Neuronal stem cell (in vitro differentiated cells): ENCODE results near the gene CANT1.

ENCODE experiments used
- DNase-seq: peaks from one replicate; pipeline ENCODE4 v3.0.0-alpha.2; 2013; ENCODE audit warnings: low spot score
- H2AFZ ChIP-seq: one replicate; pipeline ENCODE4 v1.6.1; 2013; ENCODE audit warnings: mild to moderate bottlenecking, low read length, inconsistent platforms
- H2AK5ac ChIP-seq: 2 replicates; pipeline ENCODE4 v1.6.1; 2013; ENCODE audit warnings: low read depth, mild to moderate bottlenecking, inconsistent platforms, low read length, moderate library complexity, mixed read lengths
- H2BK120ac ChIP-seq: 2 replicates; pipeline ENCODE4 v1.6.1; 2013; ENCODE audit warnings: low read depth, mild to moderate bottlenecking, inconsistent platforms, low read length, moderate library complexity, mixed read lengths
- H2BK12ac ChIP-seq: one replicate; pipeline ENCODE4 v1.6.1; 2013; ENCODE audit warnings: low read length, inconsistent platforms
- H2BK15ac ChIP-seq: 2 replicates; pipeline ENCODE4 v1.6.1; 2013; ENCODE audit warnings: mild to moderate bottlenecking, low read length, inconsistent platforms, mixed read lengths
- H2BK5ac ChIP-seq: one replicate; pipeline ENCODE4 v1.6.1; 2013; ENCODE audit warnings: inconsistent platforms, mild to moderate bottlenecking, low read length, moderate library complexity
- H3K14ac ChIP-seq: one replicate; pipeline ENCODE4 v1.6.1; 2013; ENCODE audit warnings: low read length, inconsistent platforms
- H3K18ac ChIP-seq: 2 replicates; pipeline ENCODE4 v1.6.1; 2013; ENCODE audit warnings: low read length, inconsistent platforms
- H3K23ac ChIP-seq: 2 replicates; pipeline ENCODE4 v1.6.1; 2013; ENCODE audit warnings: low read depth, mild to moderate bottlenecking, mixed read lengths, low read length, inconsistent platforms; ENCODE audit not compliant: poor library complexity
- H3K27ac ChIP-seq: replicated peaks from 3 replicates; pipeline ENCODE4 v1.5.1; 2013; ENCODE audit warnings: low read length, inconsistent platforms
- H3K27me3 ChIP-seq, 3 experiments: 2 replicates each; pipeline ENCODE4 v1.6.1; 2013; ENCODE audit warnings: low read length in 3 of 3, mild to moderate bottlenecking in 2 of 3, inconsistent platforms in 1 of 3, low read depth in 1 of 3, mixed read lengths in 1 of 3, moderate library complexity in 1 of 3; ENCODE audit not compliant: control insufficient read depth in 3 of 3, insufficient read depth in 3 of 3
- H3K36me3 ChIP-seq, 2 donors: replicated peaks in 1 of 2; 2 replicates each; pipeline ENCODE4 v1.6.1; 2013; ENCODE audit warnings: low read length in 2 of 2; ENCODE audit not compliant: control insufficient read depth in 2 of 2, insufficient read depth in 2 of 2
- H3K4ac ChIP-seq: 2 replicates; pipeline ENCODE4 v1.6.1; 2013; ENCODE audit warnings: inconsistent platforms, mild to moderate bottlenecking, low read length, moderate library complexity
- H3K4me1 ChIP-seq, 2 donors: 1 replicate in 1 of 2; 2 replicates in 1 of 2; pipeline ENCODE4 v1.6.1; 2013; ENCODE audit warnings: low read length in 2 of 2, low read depth in 1 of 2; ENCODE audit not compliant: control insufficient read depth in 2 of 2, insufficient read depth in 1 of 2
- H3K4me2 ChIP-seq: one replicate; pipeline ENCODE4 v1.6.1; 2013; ENCODE audit warnings: mild to moderate bottlenecking, low read length, inconsistent platforms; ENCODE audit not compliant: insufficient read depth, poor library complexity, severe bottlenecking
- H3K4me3 ChIP-seq, 2 donors: 2 replicates each; pipeline ENCODE4 v1.5.1; 2013; ENCODE audit warnings: low read length in 2 of 2, mild to moderate bottlenecking in 2 of 2, inconsistent platforms in 1 of 2, moderate library complexity in 1 of 2
- H3K79me1 ChIP-seq: one replicate; pipeline ENCODE4 v1.6.1; 2013; ENCODE audit warnings: low read depth, mild to moderate bottlenecking, inconsistent platforms, low read length, moderate library complexity
- H3K9ac ChIP-seq: one replicate; pipeline ENCODE4 v1.6.1; 2013; ENCODE audit warnings: mild to moderate bottlenecking, low read depth, low read length, inconsistent platforms; ENCODE audit not compliant: poor library complexity
- H3K9me3 ChIP-seq, 2 donors: replicated peaks in 1 of 2; 2 replicates each; pipeline versions ENCODE3 to v1.6.1; 2013; ENCODE audit warnings: low read length in 2 of 2, mild to moderate bottlenecking in 2 of 2, inconsistent platforms in 1 of 2, low read depth in 1 of 2, mixed read lengths in 1 of 2, moderate library complexity in 1 of 2; ENCODE audit not compliant: control insufficient read depth in 2 of 2, insufficient read depth in 1 of 2
- H4K8ac ChIP-seq: one replicate; pipeline ENCODE4 v1.6.1; 2013; ENCODE audit warnings: low read depth, mild to moderate bottlenecking, inconsistent platforms, low read length, moderate library complexity
- H4K91ac ChIP-seq: one replicate; pipeline ENCODE4 v1.6.1; 2013; ENCODE audit warnings: low read length, low read depth, mild to moderate bottlenecking, inconsistent platforms; ENCODE audit not compliant: poor library complexity
- WGBS, 2 donors: extraction: QIAGEN DNeasy Blood & Tissue Kit; methylation state at CpG; one replicate each; pipeline ENCODE4 v1.1.7; 2013; ENCODE audit warnings: missing lambda C conversion rate in 2 of 2, mixed read lengths in 1 of 2; ENCODE audit not compliant: insufficient read length in 2 of 2, insufficient replicate concordance in 1 of 2; ENCODE audit errors: extremely low coverage in 2 of 2; 5-methylcytosine and 5-hydroxymethylcytosine counted together

The CANT1 gene

GRCh38 chr17:79050551-79050950 is 41.0 kb upstream of the CANT1 start:
- peak overlapping the region; percentile 33 for H3K18ac ChIP-seq
- H4K91ac ChIP-seq = no peak overlapping the region
- no peak for DNase-seq
- no peak overlapping the region for H4K8ac ChIP-seq
- H3K4me1 ChIP-seq = peaks cover 0 to 13% of the 10 kb centered on the region in 2 donors
- H2BK120ac ChIP-seq = no peak overlapping the region
- H2AFZ ChIP-seq = no peak overlapping the region
- H3K27me3 ChIP-seq = peaks cover 0 to 22% (median 0%) of the 10 kb centered on the region in 3 experiments
- H3K27ac ChIP-seq = no peak overlapping the region
- H2AK5ac ChIP-seq = no peak overlapping the region
- no peak overlapping the region for H3K4ac ChIP-seq
- peaks cover 0 to 4% of the 10 kb centered on the region in 2 donors for H3K36me3 ChIP-seq
- WGBS, 2 donors = no CpG with 5 or more reads among the region's 6 CpGs
- peaks cover 8% of the 10 kb centered on the region in 2 donors for H3K9me3 ChIP-seq
- no peak overlapping the region for H2BK12ac ChIP-seq
- no peak overlapping the region for H3K9ac ChIP-seq
- peak overlapping the region; percentile 29 for H3K23ac ChIP-seq
- no peak overlapping the region for H3K14ac ChIP-seq
- no peak overlapping the region for H3K4me2 ChIP-seq
- peak overlapping the region in 1 of 2 donors; percentile 23 for H3K4me3 ChIP-seq
- H3K79me1 ChIP-seq = no peaks in the 10 kb centered on the region
- H2BK15ac ChIP-seq = no peak overlapping the region
- no peak overlapping the region for H2BK5ac ChIP-seq

GRCh38 chr17:79049821-79050220 is 40.3 kb upstream of the CANT1 start:
- Histone ChIP-seq H2BK120ac (peak overlapping the region; percentile 61), H3K4ac (no peak overlapping the region), H3K27ac (no peak overlapping the region), H2BK12ac (no peak overlapping the region), H3K9me3 (peaks cover 8% of the 10 kb centered on the region in 2 donors), H3K18ac (peak overlapping the region; percentile 52), H3K23ac (no peak overlapping the region), H3K36me3 (peaks cover 0 to 4% of the 10 kb centered on the region in 2 donors), H3K9ac (no peak overlapping the region), H3K4me2 (no peak overlapping the region), H4K91ac (no peak overlapping the region), H2BK5ac (no peak overlapping the region), H3K4me1 (peaks cover 0 to 13% of the 10 kb centered on the region in 2 donors), H2AFZ (no peak overlapping the region), H3K4me3 (no peak overlapping the region), H3K27me3 (peaks cover 0 to 22% (median 0%) of the 10 kb centered on the region in 3 experiments), H2BK15ac (peak overlapping the region; percentile 30), H3K14ac (no peak overlapping the region), H3K79me1 (no peaks in the 10 kb centered on the region), H4K8ac (no peak overlapping the region), H2AK5ac (peak overlapping the region; percentile 66)
- DNase-seq = no peak
- WGBS, 2 donors = no CpG with 5 or more reads among the region's 11 CpGs

GRCh38 chr17:79048826-79049755 is 39.5 kb upstream of the CANT1 start:
- H2BK15ac ChIP-seq = peak overlapping the region; percentile 44
- no peak overlapping the region for H3K14ac ChIP-seq
- peaks cover 0 to 13% of the 10 kb centered on the region in 2 donors for H3K4me1 ChIP-seq
- no peak overlapping the region for H2AFZ ChIP-seq
- H2BK12ac ChIP-seq = no peak overlapping the region
- DNase-seq = no peak
- H3K4me3 ChIP-seq = no peak overlapping the region
- H3K18ac ChIP-seq = peak overlapping the region; percentile 87
- H3K9me3 ChIP-seq = peaks cover 3 to 8% of the 10 kb centered on the region in 2 donors
- peak overlapping the region; percentile 28 for H3K27ac ChIP-seq
- H3K23ac ChIP-seq = peak overlapping the region; percentile 56
- H3K9ac ChIP-seq = no peak overlapping the region
- no CpG with 5 or more reads among the region's 21 CpGs for WGBS, 2 donors
- no peak overlapping the region for H2BK120ac ChIP-seq
- no peak overlapping the region for H3K4me2 ChIP-seq
- H2AK5ac ChIP-seq = peak overlapping the region; percentile 80
- peaks cover 0 to 4% of the 10 kb centered on the region in 2 donors for H3K36me3 ChIP-seq
- H4K8ac ChIP-seq = no peak overlapping the region
- H3K4ac ChIP-seq = no peak overlapping the region
- H3K27me3 ChIP-seq = peaks cover 0 to 24% (median 0%) of the 10 kb centered on the region in 3 experiments
- H4K91ac ChIP-seq = no peak overlapping the region
- H3K79me1 ChIP-seq = no peaks in the 10 kb centered on the region
- no peak overlapping the region for H2BK5ac ChIP-seq
